Loucy (cell line): ENCODE results near the gene ADAMTS10.

Experiments
- CTCF ChIP-seq: fragments of 200-600 bp; sonication (generic); conservative IDR thresholded peaks from 2 replicates; pipeline ENCODE4 v1.5.1; 2014; ENCODE audit warnings: mild to moderate bottlenecking, antibody characterized with exemption, low read length
- EZH2phosphoT487 ChIP-seq: fragments of 200-600 bp; IDR thresholded peaks from 2 replicates; pipeline ENCODE4 v1.6.1; 2018; ENCODE audit warnings: antibody characterized with exemption, mild to moderate bottlenecking, moderate library complexity, borderline replicate concordance

DNA sequence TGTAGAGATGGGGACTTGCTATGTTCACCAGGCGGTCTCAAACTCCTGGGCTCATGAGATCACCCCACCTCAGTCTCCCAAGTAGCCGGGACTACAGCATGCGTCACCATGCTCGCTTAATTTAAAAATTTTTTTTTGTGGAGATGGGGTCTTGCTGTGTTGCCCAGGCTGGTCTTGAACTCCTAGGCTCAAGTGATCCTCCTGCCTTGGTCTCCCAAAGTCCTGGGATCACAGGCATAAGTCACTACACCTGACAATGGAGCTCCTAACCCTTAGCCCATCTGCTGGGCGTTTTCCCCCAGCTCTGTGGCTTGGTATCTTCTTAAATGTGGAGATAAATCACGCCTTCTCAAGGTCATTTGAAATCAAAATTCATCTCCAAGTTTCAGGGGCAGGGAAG lies 6.3 kb upstream of the ADAMTS10 start:
- TF ChIP-seq CTCF (no peak), EZH2phosphoT487 (no peak)
